ENCODE measurements around the gene SAP30BP. TPM values are rescaled to one million over a fixed set of nuclear protein-coding genes. Genes with fewer than 3 reads are reported as not detected.

Gene SAP30BP
- total and polyA plus RNA-seq, 2 of the 13 experiments (the other 11 are each of a cell fraction or from before 2014, with no cell fraction given) = 67.7 to 99.4 TPM

DNA sequence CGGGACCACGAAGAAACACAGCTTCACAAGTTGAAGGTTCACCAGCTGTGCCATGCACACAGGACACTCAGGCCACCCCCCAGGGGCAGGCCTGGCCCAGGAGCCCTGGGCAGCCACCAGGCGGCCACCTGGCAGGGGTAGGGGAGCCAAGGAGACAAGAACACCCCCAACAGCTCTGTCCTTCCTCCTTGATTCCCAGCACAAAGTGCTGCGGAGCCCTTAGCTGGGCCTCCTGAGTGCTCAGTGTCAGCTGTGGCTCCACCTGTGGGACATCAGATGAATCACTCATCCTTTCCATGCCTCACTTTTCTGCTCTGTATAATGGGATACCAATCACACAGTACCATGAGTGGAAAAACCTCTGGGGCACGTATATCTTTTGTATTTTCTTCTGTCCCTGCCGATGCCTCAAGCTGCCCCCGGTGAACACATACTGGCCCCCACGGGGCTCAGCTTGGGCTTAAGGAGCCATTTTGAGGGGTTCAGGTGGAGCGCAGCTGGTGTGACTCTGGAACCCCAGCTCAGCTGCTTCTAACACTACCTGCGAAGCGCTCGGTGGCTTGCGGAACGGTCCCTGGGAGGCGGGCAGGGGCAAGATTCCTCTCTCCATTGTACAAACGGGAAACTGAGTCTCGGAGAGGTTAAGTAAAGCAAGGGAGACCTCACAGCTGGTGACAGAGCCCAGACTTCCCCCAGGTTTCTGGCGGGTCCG, 85.8 kb downstream of the SAP30BP start (continued):
- TF ChIP-seq, protein P1, sequence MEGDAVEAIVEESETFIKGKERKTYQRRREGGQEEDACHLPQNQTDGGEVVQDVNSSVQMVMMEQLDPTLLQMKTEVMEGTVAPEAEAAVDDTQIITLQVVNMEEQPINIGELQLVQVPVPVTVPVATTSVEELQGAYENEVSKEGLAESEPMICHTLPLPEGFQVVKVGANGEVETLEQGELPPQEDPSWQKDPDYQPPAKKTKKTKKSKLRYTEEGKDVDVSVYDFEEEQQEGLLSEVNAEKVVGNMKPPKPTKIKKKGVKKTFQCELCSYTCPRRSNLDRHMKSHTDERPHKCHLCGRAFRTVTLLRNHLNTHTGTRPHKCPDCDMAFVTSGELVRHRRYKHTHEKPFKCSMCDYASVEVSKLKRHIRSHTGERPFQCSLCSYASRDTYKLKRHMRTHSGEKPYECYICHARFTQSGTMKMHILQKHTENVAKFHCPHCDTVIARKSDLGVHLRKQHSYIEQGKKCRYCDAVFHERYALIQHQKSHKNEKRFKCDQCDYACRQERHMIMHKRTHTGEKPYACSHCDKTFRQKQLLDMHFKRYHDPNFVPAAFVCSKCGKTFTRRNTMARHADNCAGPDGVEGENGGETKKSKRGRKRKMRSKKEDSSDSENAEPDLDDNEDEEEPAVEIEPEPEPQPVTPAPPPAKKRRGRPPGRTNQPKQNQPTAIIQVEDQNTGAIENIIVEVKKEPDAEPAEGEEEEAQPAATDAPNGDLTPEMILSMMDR (CRISPR knock-in tag; IDR thresholded peaks at IDR 0.05) = peak; percentile 17; the same call in 1 of the 2 replicates
- TF ChIP-seq ZMYM3 (CRISPR knock-in tag; IDR thresholded peaks at IDR 0.05) (peak; percentile 94), RFX1 (IDR thresholded peaks at IDR 0.05) (no peak), NFE2 (CRISPR knock-in tag; IDR thresholded peaks at IDR 0.05) (no peak), ZNF720 (CRISPR knock-in tag; IDR thresholded peaks at IDR 0.05) (no peak), ZFX (CRISPR knock-in tag; IDR thresholded peaks at IDR 0.05; ENCODE audit: low read depth) (no peak), ZNF788 (CRISPR knock-in tag; IDR thresholded peaks at IDR 0.05; ENCODE audit: borderline replicate concordance) (peak; percentile 43; the same call in 1 of the 2 replicates), TP53 (CRISPR knock-in tag; conservative IDR thresholded peaks at IDR 0.05) (no peak), RCOR2 (CRISPR knock-in tag; IDR thresholded peaks at IDR 0.05) (peak; percentile 82), MED13 (CRISPR knock-in tag; IDR thresholded peaks at IDR 0.05) (peak; percentile 55; the same call in 1 of the 2 replicates), ZNF501 (CRISPR knock-in tag; IDR thresholded peaks at IDR 0.05) (no peak), HOXA5 (CRISPR knock-in tag; IDR thresholded peaks at IDR 0.05) (no peak), ZNF530 (CRISPR knock-in tag; IDR thresholded peaks at IDR 0.05; ENCODE audit: low read depth) (no peak), ZNF772 (CRISPR knock-in tag; IDR thresholded peaks at IDR 0.05) (no peak), REXO4 (CRISPR knock-in tag; IDR thresholded peaks at IDR 0.05; ENCODE audit: borderline replicate concordance) (no peak), FOXA1 (IDR thresholded peaks at IDR 0.05) (no peak), FOXA1 (CRISPR knock-in tag; IDR thresholded peaks at IDR 0.05) (no peak), SRSF9 (IDR thresholded peaks at IDR 0.05; ENCODE audit: borderline replicate concordance, insufficient read depth, low read depth, low read length, poor library complexity, severe bottlenecking) (no peak), PPARG (CRISPR knock-in tag; conservative IDR thresholded peaks at IDR 0.05) (no peak), ZNF629 (CRISPR knock-in tag; conservative IDR thresholded peaks at IDR 0.05) (peak; percentile 98), ZNF30 (CRISPR knock-in tag; IDR thresholded peaks at IDR 0.05) (no peak)
- TF ChIP-seq, protein P2, sequence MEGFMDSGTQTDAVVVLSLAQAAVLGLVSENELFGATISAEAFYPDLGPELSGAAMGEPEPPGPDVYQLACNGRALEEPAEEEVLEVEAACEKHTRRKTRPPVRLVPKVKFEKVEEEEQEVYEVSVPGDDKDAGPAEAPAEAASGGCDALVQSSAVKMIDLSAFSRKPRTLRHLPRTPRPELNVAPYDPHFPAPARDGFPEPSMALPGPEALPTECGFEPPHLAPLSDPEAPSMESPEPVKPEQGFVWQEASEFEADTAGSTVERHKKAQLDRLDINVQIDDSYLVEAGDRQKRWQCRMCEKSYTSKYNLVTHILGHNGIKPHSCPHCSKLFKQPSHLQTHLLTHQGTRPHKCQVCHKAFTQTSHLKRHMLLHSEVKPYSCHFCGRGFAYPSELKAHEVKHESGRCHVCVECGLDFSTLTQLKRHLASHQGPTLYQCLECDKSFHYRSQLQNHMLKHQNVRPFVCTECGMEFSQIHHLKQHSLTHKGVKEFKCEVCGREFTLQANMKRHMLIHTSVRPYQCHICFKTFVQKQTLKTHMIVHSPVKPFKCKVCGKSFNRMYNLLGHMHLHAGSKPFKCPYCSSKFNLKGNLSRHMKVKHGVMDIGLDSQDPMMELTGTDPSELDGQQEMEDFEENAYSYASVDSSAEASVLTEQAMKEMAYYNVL (CRISPR knock-in tag; IDR thresholded peaks at IDR 0.05; ENCODE audit: borderline replicate concordance) = no peak
- TF ChIP-seq, protein P3, sequence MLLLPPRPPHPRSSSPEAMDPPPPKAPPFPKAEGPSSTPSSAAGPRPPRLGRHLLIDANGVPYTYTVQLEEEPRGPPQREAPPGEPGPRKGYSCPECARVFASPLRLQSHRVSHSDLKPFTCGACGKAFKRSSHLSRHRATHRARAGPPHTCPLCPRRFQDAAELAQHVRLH (CRISPR knock-in tag; IDR thresholded peaks at IDR 0.05; ENCODE audit: borderline replicate concordance, low read depth) = no peak
